Hematopoietic multipotent progenitor cell treated with erythropoietin and hydrocortisone succinate and interleukin-3 and kit ligand, for 6 days (in vitro differentiated cells): ENCODE results near the gene GAB1.

ENCODE experiments used
- DNase-seq: peaks from one replicate; pipeline ENCODE4 v3.0.0-alpha.2; 2015

Gene GAB1

GRCh38 chr4:143359644-143360193, 23.0 kb downstream of the GAB1 start:
- DNase-seq = no peak

GRCh38 chr4:143360838-143361625, 24.4 kb downstream of the GAB1 start:
- DNase-seq = no peak

GRCh38 chr4:143362349-143363046, 25.8 kb downstream of the GAB1 start:
- DNase-seq = no peak

- DNase-seq = no peak
Measured at GRCh38 chr4:143363332-143363731, 26.7 kb downstream of the GAB1 start.

GRCh38 chr4:143364063-143364462, 27.4 kb downstream of the GAB1 start:
- DNase-seq = no peak

- DNase-seq = no peak
Measured at GRCh38 chr4:143367863-143368262, 31.2 kb downstream of the GAB1 start.

- no peak for DNase-seq
Measured at GRCh38 chr4:143369552-143369951, 32.9 kb downstream of the GAB1 start.

- no peak for DNase-seq
Measured at GRCh38 chr4:143372093-143372915, 35.6 kb downstream of the GAB1 start.

- no peak for DNase-seq
Measured at GRCh38 chr4:143374255-143374654, 37.6 kb downstream of the GAB1 start.

GRCh38 chr4:143374771-143375170, 38.1 kb downstream of the GAB1 start:
- DNase-seq = no peak

GRCh38 chr4:143375326-143376073, 38.8 kb downstream of the GAB1 start:
- DNase-seq = peak; percentile 76

- DNase-seq = peak; percentile 34
Measured at GRCh38 chr4:143377611-143378099, 41.0 kb downstream of the GAB1 start.

- DNase-seq = no peak
Measured at GRCh38 chr4:143380629-143381028, 44.0 kb downstream of the GAB1 start.

GRCh38 chr4:143381189-143382118, 44.8 kb downstream of the GAB1 start:
- DNase-seq = peak; percentile 39

GRCh38 chr4:143382596-143382995, 45.9 kb downstream of the GAB1 start:
- no peak for DNase-seq

- DNase-seq = no peak
Measured at GRCh38 chr4:143383005-143383574, 46.4 kb downstream of the GAB1 start.

- no peak for DNase-seq
Measured at GRCh38 chr4:143384381-143384994, 47.8 kb downstream of the GAB1 start.

GRCh38 chr4:143386812-143387211, 50.1 kb downstream of the GAB1 start:
- DNase-seq = peak; percentile 40

GRCh38 chr4:143389579-143390195, 53.0 kb downstream of the GAB1 start:
- DNase-seq = no peak

- DNase-seq = no peak
Measured at GRCh38 chr4:143390764-143391163, 54.1 kb downstream of the GAB1 start.
